DLD1 (cell line): Measurements from ENCODE around the gene SERPING1.
"Not testable (repeated sequence)": the region's sequence is repeated elsewhere in the genome, so short reads cannot be mapped to it uniquely, and the experiment has no call there.

Experiments used
- in situ Hi-C: cut with HindIII; loops from 2 replicates; pipeline ENCODE4 v1.10.0; 2017; ENCODE audit warnings: low sequenced_read_pairs

SERPING1 gene

GRCh38 chr11:57649826-57650738 lies 52.6 kb downstream of the SERPING1 start, which contains the start of gene YPEL4:
Gene YPEL4, minus strand, starts transcription at chr11:57649912. Its CDS starts 2,805 bp downstream, at chr11:57647107.
- in situ Hi-C loops, result loop anchor here (25.0 kb wide), 1 partner anchor 313 kb away; the partner anchor contains the start of genes P2RX3 and SSRP1

- in situ Hi-C loops, result no loop called here
These were observed 53.2 kb downstream of the SERPING1 start for GRCh38 chr11:57650739-57651090.

- in situ Hi-C loops, result no loop called here
These were observed 53.9 kb downstream of the SERPING1 start for GRCh38 chr11:57651408-57651807.

GRCh38 chr11:57652230-57652629 lies 54.7 kb downstream of the SERPING1 start:
- in situ Hi-C loops, result not testable (repeated sequence)

GRCh38 chr11:57652662-57653061 lies 55.2 kb downstream of the SERPING1 start:
- in situ Hi-C loops, result no loop called here

GRCh38 chr11:57653163-57653562 lies 55.7 kb downstream of the SERPING1 start:
- in situ Hi-C loops, result no loop called here

- in situ Hi-C loops, result no loop called here
These were observed 59.4 kb downstream of the SERPING1 start for GRCh38 chr11:57656885-57657193.

- in situ Hi-C loops, result no loop called here
These were observed 59.9 kb downstream of the SERPING1 start, which contains the start of gene CLP1 for GRCh38 chr11:57657194-57658022. Gene CLP1, plus strand, starts transcription at chr11:57657762. Its CDS starts 1,715 bp downstream, at chr11:57659477.

- in situ Hi-C loops, result no loop called here
These were observed 60.5 kb downstream of the SERPING1 start for GRCh38 chr11:57658023-57658361.

GRCh38 chr11:57659669-57660068 lies 62.2 kb downstream of the SERPING1 start:
- in situ Hi-C loops, result no loop called here

- in situ Hi-C loops, result no loop called here
These were observed 65.4 kb downstream of the SERPING1 start for GRCh38 chr11:57662893-57663292.

GRCh38 chr11:57663975-57664374 lies 66.5 kb downstream of the SERPING1 start:
- in situ Hi-C loops, result no loop called here
